ENCODE data around the gene PRPH2. TPM values are rescaled to one million over a fixed set of nuclear protein-coding genes. Genes with fewer than 3 reads are reported as not detected.
A peak's percentile ranks its signal among the peaks of the same experiment; 100 is the strongest.

The PRPH2 gene
- total and polyA plus RNA-seq, 11 donors = 0.23 to 2.6 (median 0.91) TPM

GRCh38 chr6:42702200-42702599, 20.2 kb downstream of the PRPH2 start:
- intact Hi-C loops (cut with DNase I) = no loop called here
- no peak overlapping the region for H3K27ac ChIP-seq

GRCh38 chr6:42698217-42698616, 24.2 kb downstream of the PRPH2 start:
- peaks cover 0 to 32% (median 13%) of the 10 kb centered on the region in 9 donors for H3K36me3 ChIP-seq
- TF ChIP-seq CTCF (IDR thresholded peaks at IDR 0.05) (no peak), POLR2A (IDR thresholded peaks at IDR 0.05) (no peak)
- H3K4me1 ChIP-seq = peaks cover 0 to 22% (median 3%) of the 10 kb centered on the region in 12 donors
- intact Hi-C loops (cut with DNase I) = no loop called here
- DNase-seq (no peak), ATAC-seq (peak in 1 of 4 donors; percentile 12)
- H3K4me3 ChIP-seq = no peak overlapping the region
- H3K27ac ChIP-seq = no peak overlapping the region
- H3K9me3 ChIP-seq = no peaks in the 10 kb centered on the region
- no peaks in the 10 kb centered on the region for H3K27me3 ChIP-seq
- WGBS, 4 donors = 84 to 92% (median 86%) methylated on average over 11 to 13 of the region's 13 CpGs

More at GRCh38 chr6:42702200-42702599, 20.2 kb downstream of the PRPH2 start:
- H3K9me3 ChIP-seq = no peaks in the 10 kb centered on the region
- H3K4me3 ChIP-seq = no peak overlapping the region
- ATAC-seq (no peak), DNase-seq (no peak)
- TF ChIP-seq CTCF (IDR thresholded peaks at IDR 0.05) = no peak
- TF ChIP-seq POLR2A (IDR thresholded peaks at IDR 0.05) = no peak
- H3K4me1 ChIP-seq = peaks cover 0 to 13% (median 0%) of the 10 kb centered on the region in 12 donors
- H3K36me3 ChIP-seq = peaks cover 0 to 10% (median 0%) of the 10 kb centered on the region in 9 donors
- H3K27me3 ChIP-seq = no peaks in the 10 kb centered on the region
- WGBS, 4 donors = 64 to 88% (median 78%) methylated on average over 2 of the region's 2 CpGs

- intact Hi-C loops (cut with DNase I) = no loop called here
- 90 to 96% (median 92%) methylated on average over 3 to 5 of the region's 5 CpGs for WGBS, 4 donors
- no peak overlapping the region for H3K27ac ChIP-seq
- H3K9me3 ChIP-seq = no peaks in the 10 kb centered on the region
- peaks cover 0 to 41% (median 21%) of the 10 kb centered on the region in 9 donors for H3K36me3 ChIP-seq
- no peak for ATAC-seq
- no peak for DNase-seq
- no peak for TF ChIP-seq POLR2A (IDR thresholded peaks at IDR 0.05)
- no peak for TF ChIP-seq CTCF (IDR thresholded peaks at IDR 0.05)
- no peaks in the 10 kb centered on the region for H3K27me3 ChIP-seq
- H3K4me3 ChIP-seq = no peak overlapping the region
- peaks cover 0 to 32% (median 8%) of the 10 kb centered on the region in 12 donors for H3K4me1 ChIP-seq
These were observed 25.1 kb downstream of the PRPH2 start for GRCh38 chr6:42697268-42697655.

DNA sequence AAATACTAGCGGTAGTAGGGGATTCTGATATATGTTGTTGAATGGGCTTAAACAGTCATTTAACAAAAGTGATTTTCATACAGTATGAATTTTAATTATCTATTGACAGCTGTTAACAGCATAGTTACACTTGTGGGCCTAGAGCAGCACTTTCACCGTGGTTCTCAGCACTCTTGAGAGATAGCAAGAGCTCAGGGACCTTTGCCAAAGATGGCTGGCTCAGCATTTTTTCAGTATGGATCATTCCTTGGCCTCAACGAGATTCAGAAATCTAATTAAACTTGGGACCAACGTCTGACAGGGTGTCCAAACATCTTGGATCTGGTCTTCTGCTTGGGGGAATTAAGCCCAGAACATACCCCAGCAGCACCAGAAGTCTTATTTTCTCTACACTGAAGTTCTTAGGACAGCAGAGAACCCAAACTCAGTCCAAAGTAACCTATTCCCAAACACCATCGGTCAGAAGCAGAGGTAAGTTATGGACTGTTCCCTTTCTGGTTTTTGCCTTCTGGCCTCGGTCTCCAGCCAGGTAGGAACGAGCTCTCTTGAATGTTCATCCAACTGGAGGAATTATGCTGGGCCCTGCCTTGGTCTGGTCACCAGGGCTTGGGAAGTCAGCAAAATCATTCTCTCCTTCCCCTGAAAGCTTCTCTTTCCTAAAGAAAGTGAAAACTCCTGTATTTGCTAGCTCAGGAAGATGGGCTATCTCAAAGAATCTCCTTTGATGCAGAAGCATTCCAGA, 25.7 kb downstream of the PRPH2 start:
- intact Hi-C loops (cut with DNase I) = no loop called here
- no peak overlapping the region for H3K27ac ChIP-seq
- ATAC-seq (peak in 1 of 4 donors; percentile 41), DNase-seq (no peak)
- peaks cover 0 to 47% (median 27%) of the 10 kb centered on the region in 9 donors for H3K36me3 ChIP-seq
- no peak overlapping the region for H3K4me3 ChIP-seq
- H3K9me3 ChIP-seq = no peaks in the 10 kb centered on the region
- H3K4me1 ChIP-seq = peaks cover 0 to 37% (median 9%) of the 10 kb centered on the region in 12 donors
- H3K27me3 ChIP-seq = no peaks in the 10 kb centered on the region
- 65 to 71% (median 71%) methylated on average over 7 of the region's 7 CpGs for WGBS, 4 donors
- TF ChIP-seq CTCF (IDR thresholded peaks at IDR 0.05) (no peak), POLR2A (IDR thresholded peaks at IDR 0.05) (no peak)

Measured in heart left ventricle (tissue), 16 donors.